ENCODE data around the gene TRIM66.
A peak's percentile ranks its signal among the peaks of the same experiment; 100 is the strongest.

The TRIM66 gene

DNA sequence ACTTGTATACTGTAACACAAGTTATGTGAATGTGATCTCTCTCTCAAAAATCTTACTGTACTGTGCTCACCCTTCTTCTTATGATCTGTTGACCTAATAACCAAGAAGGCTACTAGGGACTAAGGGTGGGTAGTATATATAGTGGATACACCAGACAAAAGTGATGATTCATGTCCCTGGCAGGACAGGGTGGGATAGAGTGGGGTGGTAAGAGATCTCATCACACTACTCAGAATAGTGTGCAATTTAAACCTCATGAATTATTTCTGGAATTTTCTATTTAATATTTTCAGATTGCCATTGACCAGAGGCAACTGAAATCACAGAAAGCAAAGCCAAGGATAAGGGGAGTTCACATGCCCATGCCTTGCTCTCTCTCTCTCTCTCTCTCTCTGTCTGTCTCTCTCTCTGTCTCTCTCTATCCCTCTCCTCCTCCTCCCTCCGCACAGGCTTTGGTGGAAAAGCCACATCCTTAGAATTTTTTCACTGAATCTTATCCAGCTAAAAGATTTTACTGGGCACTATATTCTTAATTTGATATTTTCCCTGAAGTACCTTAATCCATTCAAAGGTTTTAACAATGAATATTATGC, 76.4 kb downstream of the TRIM66 start:
- no peak for DNase-seq (ENCODE audit: low spot score)

DNA sequence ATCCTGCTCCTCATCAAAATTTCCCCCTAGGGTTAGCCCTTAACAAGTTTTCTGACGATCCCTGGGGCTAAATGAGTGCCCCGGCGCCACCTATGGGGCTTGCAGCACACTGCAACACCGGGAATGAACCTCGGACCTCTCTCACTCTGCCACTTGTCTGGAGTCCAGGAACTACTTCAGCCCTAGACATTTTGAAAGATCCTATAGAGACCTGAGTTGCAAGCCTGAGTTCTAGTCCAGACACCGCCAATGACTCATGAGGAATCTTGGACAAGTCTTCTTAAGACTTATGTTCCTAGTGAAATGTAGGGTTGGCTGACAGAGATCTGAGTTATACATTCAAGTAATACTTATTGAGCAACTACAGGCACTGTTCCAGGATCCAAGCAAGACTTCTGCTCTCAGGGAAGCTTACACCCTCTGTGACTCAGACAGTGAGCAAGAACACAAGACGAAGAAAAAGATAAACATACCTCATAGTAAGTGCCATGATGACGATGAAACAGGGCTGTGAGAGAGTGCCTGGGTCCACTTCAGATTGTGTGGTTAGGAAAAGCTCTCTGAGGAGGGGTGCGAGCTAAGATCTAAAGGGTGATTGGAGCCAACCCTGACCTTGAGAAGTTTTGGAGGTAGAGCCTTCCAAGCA, 78.3 kb downstream of the TRIM66 start:
- DNase-seq (ENCODE audit: low spot score) = peak; percentile 99

DNA sequence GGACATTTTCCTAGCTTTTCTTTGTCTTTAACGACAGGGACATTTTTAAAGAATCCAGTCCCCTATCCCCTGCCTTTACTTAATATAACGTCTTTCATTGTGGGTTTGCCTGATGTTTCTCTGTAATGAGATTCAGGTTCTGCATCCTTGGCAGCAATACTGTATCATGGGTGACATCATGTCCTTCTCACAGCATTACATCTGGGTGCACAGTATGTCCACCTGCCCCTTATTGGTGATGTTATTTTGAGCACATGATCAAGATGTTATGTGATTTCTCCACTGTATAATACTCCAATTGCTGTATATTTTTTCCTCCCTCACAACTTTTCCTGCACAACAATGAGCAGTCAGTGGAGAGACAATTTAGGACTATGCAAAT, 78.8 kb downstream of the TRIM66 start:
- DNase-seq (ENCODE audit: low spot score) = no peak

DNA sequence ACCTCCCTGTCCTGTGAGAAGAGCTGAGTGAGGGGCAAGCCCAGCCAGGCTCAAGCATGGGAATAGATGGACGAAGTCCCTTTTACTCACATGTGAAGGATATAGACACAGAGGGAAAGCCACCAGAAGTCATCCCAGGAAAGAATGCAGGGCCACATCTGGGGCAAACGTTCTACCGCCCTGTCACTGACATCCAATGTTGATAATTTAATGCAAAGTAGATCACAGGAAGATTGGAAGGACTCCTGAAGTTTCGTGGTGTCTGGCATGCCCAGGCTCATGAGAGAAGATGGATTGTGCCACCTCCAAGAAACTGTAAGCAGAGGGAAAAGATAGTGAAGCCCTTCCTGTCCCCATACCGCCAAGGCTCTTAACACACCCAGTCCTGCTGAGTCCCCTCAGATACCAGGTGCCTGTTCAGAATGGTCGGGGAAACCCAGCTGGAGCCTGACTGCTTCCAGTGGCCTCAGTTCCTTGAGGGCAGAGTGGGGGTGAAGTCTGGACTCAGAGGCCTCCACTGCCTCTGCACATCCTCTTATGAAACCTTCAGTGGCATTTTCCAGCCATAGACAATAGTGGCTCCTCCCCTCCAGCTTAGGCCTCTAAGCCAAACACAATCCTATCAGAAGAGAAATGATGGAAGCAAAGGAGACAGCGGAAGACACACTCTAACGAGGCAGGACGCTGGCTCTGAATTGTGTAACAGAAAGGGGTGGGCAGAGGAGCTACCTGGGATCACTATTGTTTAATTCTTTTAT, 80.9 kb downstream of the TRIM66 start:
- DNase-seq (ENCODE audit: low spot score) = no peak

DNA sequence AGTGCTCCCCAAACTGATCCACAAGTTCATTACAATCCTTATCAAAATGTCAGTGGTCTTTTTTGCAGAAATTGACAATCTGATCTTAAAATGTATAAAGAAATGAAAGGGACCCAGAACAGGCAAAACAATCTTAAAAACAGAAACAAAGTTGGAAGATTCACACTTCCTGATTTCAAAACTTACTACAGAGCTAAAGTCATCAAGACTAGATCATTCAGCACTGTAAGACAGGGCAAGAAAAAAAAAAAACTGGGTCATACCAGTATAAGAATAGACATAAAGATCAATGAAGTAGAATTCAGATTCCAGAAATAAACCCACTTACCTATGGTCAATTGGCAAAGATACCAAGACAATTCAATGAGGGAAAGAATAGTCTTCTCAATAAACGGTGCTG, 84.0 kb downstream of the TRIM66 start:
- DNase-seq (ENCODE audit: low spot score) = no peak

DNA sequence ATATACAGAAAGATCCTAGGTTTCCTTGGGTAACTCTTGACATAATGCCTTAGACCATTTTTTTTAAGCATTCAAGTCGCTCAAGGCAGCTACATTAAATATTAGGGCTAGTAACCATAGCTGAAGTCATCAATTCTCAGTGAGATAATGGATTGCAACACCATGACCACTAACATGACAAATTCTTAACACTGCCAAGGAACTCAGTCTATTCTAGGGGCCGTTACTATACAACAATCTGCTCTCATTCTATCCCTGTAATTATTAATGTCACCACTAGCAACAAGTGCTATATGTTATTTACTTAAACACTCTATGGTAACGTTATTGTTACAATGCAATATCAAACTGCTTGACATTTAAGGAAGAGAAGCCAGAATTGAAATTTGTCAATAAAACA, 85.3 kb downstream of the TRIM66 start:
- DNase-seq (ENCODE audit: low spot score) = peak; percentile 61

DNA sequence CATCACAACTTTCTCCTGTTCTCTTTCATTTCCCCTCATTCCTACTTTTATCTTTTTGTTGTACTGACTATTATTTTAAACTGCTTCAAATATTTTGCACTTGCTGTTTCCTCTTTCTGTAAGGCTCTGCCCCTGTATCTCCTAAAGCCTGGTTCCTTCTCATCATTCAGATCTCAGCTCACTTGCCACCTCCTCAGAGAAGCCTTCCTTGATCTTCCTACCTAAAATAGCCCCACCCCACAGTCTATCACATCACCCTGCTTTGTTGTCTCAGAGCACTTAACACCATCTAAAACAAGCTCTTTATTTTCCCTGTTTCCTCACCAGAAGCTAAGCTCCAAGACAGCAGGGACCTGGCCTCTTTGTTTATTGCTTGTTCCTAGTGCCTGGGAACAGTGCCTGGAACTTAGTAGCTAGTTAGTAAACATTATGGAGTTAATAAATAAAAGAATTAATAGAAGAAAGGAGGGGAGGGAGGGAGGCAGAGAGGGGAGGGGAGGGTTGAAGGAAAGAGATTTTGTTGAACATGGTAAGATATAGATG, 85.9 kb downstream of the TRIM66 start:
- DNase-seq (ENCODE audit: low spot score) = no peak

DNA sequence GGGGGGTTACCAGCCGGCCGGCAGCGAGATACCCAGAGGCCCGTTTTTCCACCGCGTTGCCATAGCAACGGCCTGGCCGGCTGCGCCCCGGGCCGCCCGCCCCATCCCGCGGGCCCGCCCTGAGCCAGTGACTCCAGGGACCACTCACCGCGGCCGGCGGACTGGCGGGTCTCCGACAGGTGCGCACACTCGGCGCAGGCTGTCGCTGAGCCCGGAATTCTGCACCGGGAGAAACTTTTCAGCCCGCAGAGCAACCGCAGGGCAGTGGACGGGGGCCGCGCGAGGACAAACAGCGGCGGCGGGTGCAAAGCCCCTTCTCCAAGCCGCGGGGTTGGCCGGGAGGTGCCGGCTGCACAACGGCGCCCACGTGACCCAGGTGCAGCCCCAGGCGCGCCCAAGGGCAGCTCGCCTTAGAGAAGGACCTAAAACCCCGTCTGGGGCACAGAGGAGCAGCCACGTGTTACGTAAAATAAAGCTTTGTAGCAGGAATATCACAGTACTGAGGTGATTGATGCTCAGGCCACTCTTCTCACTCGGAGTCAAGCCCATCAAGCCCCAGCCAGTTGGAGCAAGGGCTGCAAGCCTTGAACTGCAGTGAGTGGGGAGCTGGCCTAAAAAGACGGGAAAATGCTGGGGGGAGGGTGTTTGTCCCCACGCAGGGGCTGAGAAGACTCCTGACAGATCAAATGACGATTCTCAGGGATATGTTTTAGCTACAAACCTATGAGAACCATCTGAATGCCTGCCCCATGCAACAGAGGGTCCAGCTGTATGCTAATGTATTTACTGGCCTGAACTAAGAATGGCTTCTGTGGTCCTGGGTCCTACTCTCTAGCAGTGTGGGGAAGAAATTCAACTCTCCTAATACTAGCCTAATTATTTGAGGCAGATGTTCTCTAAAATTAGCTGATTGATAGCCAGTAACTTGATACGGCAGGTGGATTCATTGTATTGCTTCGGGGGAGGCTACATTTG, 88.2 kb downstream of the TRIM66 start, which contains the start of gene STK33:
Gene STK33, minus strand, starts transcription at position 294 of the 975 bp plus-strand sequence. CDS start 119,323 bp downstream, outside the sequence.
- no peak for DNase-seq (ENCODE audit: low spot score)

DNA sequence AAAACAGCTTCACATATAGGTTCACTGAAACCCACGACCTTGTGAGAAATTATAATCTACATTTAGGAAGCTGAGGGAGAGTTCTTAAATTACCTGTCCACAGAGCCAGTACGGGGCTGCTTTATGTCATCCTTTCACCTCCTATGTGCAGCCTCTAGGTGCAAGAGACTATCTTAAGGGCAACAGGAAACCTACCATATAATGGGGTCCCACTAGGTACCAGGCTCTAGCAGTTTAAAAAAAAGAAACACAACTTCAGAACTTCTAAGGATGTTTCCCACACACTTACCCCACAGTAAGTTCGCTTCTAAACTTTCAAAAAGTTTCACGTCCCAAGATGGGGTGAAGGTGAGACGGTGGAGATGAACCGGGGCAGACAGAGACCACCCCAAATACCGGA, 89.0 kb downstream of the TRIM66 start:
- DNase-seq (ENCODE audit: low spot score) = no peak

DNA sequence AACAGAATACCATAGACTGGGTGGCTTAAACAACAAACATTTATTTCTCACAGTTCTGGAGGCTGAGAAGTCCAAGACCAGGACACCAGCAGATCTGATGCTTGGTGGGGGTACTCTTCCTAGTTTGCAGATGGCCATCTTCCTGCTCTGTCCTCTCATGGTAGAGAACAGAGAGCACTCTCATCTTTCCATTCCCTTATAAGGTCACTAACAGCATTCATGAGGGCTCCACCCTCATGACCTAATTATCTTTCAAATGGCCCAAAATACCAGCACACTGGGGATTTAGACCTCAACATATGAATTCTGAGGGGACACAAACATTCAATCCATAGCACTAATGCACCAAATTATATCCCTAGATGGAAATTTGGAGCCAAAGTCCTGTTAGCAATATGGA, 94.5 kb downstream of the TRIM66 start:
- no peak for DNase-seq (ENCODE audit: low spot score)

DNA sequence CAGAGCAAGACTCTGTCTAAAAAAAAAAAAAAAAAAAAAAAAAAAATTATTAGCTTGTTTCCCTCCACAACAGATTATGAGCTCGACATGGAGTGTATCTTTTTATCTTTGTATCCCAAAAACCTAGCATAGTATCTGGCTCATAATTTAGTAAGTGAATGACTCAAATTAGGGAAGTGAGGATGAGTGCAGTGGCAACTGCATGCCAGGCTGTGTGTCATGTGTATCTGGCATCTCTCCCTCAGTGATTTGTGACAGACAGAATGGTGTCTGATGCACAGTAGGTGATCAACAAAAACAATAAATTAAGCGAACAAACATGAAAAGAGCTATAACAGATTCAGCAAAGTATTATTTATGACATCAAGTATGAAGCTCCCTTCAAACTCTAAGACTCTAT, 95.7 kb downstream of the TRIM66 start:
- peak; percentile 25 for DNase-seq (ENCODE audit: low spot score)

DNA sequence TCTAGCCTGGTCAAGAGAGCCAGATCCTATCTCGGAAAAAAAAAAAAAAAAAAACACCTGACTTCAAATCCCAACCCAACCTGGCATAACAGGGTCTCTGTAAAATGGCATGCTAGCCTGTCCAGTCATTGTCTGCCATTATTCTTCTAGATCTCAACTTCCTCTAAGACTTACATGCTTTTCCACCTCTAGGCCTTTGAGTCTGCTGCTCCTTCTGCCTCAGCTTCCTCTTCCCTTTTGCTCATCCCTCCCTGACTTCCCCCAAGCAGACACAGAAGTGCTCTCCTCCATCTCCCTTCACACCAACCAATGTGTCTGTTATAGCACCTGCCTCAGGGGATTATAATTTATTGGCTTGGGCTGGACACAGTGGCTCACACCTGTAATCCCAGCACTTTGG, 96.3 kb downstream of the TRIM66 start:
- DNase-seq (ENCODE audit: low spot score) = no peak

DNA sequence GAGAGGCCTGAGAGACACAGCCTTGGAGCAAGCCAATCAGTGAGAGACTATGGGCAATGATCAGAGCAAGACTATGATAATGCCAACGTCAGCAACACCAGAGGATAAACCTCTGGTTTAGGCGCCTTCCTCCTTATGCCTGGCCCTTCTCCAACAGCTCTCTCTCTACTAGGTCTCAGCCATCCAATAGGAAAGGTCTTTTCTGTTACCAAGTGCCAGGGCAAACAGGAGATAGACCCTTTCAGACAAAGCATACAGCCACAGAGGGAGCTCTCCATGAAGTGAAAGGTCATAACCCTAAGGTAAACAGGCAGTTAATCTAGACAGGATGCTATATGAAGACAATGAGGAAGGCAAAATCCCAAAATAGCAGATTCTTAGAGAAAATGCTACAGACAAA, 98.0 kb downstream of the TRIM66 start:
- DNase-seq (ENCODE audit: low spot score) = no peak

DNA sequence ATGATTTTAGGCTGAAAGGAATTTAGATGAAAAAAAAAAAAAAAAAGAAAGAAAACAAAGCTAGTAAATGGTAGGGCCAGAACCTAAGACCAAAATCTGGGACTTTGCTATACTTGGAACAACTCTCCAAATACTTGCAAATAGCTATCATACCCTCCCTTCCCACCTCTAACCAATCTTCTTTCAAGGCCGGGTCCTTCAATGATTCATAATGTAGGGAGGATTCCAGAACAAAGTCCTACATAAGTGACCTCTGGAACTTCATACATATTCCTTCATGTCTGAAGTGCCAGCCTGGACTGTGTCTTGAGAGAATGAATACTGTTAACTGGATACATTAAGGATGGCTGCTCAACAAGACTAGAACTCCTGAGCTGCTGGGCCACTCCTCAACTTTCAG, 98.4 kb downstream of the TRIM66 start:
- no peak for DNase-seq (ENCODE audit: low spot score)

DNA sequence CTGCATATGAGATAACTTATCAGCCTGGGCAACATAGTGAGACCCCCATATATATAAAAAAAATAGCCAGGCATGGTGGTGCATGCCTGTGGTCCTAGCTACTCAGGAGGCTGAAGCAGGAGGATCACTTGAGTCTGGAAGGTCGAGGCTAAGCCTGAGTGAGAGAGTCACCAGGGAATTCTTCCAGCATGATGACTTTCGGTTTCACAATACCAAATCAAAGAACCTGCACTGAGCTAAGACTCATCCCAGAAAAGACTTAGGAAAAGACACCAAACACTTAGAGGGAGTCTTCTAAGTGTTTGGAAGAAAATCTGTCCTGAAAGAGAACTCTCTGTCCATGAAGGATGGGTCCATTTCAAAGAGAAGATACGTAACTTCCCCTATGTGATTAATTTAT, 101.2 kb downstream of the TRIM66 start:
- no peak for DNase-seq (ENCODE audit: low spot score)

DNA sequence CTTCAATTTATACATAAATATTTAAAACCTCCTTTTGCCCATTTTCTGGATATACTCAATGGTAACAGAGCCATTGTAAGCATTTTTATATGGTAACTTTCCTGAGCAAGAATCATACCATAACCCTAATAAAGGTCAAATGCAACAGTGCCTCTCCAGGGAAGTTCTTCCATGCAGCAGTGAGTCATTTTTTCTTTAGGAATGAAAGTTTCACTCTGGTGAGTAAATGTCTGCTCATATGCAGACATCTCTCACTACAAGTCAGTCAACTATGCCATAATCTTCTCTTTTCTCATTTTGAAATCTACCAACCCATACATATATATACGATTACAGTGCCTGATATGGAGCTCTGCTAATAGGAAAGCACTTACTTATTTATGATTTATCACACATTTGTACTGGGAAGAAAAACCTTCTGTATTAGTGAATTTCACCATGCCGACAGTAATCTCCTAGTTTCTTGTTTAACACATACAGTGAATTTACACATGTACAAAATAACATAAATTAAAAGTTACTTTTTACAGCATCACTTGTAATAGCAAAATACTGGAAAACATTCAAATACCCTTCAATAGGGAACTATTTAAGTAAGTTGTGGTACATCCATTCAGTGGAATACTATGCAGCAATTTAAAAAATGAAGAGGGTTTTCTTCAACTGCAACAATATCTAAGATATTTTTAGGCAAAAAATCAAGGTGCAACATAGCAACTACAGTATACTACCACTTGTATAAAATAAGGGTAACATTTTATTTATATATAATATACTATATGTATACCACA, 104.5 kb downstream of the TRIM66 start:
- DNase-seq (ENCODE audit: low spot score) = peak; percentile 60

DNA sequence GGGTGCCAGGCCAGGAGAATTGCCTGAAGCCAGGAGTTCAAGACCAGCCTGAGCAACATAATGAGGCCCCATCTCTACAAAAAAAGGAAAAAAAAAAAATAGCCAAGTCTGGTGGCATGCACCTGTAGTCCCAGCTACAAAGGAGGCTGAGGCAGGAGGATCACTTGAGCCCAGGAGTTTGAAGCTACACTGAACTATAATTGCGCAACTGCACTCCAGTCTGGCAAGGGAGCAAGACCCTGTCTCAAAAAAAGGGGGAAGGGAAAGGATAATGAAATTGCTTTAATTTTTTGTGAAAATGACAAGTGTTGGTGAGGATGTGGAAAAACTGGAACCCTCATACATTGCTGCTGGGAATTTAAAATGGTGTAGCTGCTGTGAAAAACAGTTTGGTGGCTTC, 107.7 kb downstream of the TRIM66 start:
- DNase-seq (ENCODE audit: low spot score) = no peak

DNA sequence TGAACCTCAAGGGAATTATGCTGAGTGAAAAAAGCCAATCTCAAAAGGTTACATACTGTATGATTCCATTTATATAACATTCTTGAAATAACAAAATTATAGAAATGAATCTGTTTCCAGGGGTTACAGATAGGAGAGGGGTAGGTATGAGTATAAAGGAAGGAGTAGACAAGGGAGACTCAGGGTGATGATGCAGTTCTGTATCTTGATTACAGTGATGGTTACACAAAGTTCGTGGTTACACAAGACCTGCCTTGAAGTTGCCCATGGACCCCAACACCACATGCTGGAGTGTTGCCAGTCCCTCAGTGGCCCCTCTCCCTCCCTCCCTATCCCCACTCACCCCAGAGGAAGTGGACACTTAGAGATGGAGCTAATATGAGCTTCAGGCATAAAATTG, 108.7 kb downstream of the TRIM66 start:
- DNase-seq (ENCODE audit: low spot score) = no peak

DNA sequence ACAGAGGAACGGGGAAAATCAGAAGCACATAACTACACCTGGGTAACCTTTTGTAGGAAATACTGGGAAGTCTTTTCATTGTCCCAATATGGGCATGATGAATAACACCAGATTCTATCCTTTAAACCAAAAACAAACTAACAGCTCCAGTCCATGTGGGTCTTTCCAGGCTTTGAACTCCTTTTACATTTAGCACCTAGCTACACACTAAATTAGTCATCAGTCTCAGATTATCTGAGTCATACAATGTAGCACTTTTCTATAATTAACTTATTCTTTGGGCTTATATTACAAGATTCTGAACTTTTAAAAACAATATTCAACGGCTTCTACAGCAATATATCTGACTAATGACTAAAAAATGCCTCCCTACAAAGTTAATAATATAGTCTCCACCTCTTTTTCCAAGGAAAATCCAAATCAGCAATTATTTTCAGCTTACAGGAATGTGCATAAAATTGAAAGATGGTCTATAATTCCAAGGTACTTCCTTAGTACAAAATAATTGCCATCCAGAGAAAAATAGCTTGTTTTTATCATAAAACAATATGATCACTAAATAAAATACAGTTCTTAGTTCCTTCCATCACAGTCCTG, 114.8 kb downstream of the TRIM66 start:
- DNase-seq (ENCODE audit: low spot score) = peak; percentile 31

DNA sequence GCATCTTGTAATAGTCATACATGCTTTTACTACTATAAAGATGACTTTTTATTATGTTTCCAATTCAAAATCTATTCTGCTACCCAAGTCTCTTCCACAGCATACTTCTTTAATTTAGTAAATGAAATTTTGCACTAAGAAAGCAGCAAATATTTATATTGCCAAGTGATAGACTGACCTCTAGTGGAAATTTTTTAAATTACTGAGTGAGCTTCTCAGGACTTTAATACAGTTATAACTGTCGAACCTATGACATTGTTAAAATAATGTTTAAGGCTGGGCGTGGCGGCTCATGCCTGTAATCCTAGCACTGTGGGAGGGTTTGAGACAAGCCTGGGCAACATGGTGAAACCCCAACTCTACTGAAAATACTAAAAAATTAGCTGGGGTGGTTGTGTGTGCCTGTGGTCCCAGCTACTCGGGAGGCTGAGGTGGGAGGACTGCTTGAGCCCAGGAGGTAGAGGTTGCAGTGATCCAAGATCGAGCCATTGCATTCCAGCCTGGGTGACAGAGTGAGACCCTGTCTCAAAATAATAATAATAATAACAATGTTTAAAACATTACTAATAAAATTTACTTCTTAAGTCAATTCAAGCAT, 115.8 kb downstream of the TRIM66 start:
- DNase-seq (ENCODE audit: low spot score) = peak; percentile 72
